NCI-H187 (cell line): ENCODE results near the gene RNF144B.

Source experiments
- DNase-seq, 2 experiments: peaks; one replicate each; lab custom pipeline; 2025; lab: John Stamatoyannopoulos, UW

The RNF144B gene

GRCh38 chr6:18488004-18488403 is 100.9 kb downstream of the RNF144B start:
- DNase-seq: no peak

GRCh38 chr6:18488526-18489270 is 101.5 kb downstream of the RNF144B start:
- no peak for DNase-seq

- DNase-seq: no peak
These were observed 102.2 kb downstream of the RNF144B start for GRCh38 chr6:18489335-18489734.

DNA sequence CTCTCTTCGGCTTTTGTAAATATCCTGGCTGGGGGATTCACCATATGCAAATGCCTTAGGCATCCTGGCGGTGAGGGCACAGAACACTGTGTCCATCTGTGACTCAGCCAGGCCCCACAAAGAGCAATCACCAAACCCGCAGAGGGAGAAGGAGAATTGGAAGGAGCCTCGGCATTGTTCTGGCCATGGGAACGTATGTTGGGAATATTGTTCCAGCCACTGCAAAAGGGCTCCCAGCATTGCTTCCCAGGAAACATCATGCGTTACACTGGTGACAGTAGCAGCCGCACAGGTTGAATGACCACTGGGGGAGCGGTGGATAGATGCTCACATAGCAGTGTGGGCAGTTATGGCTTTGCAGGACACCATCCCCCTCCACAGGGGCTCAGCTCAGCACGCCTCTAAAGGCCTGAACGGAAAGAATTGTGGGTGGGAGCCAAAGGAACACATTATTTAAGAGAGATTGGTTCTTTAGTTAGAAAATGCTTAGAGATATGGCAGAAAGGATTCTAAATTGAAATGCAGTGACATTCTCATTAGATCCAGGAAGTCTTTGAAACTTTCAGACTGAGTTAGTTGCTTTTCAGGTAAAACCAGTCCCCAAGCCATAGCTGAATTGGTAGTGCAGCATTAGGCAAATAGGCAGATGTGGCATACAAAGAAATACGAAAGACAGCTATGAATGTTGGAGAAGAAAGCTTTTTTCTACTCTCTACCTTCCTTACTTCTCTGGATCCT is 104.3 kb downstream of the RNF144B start:
- no peak for DNase-seq

DNA sequence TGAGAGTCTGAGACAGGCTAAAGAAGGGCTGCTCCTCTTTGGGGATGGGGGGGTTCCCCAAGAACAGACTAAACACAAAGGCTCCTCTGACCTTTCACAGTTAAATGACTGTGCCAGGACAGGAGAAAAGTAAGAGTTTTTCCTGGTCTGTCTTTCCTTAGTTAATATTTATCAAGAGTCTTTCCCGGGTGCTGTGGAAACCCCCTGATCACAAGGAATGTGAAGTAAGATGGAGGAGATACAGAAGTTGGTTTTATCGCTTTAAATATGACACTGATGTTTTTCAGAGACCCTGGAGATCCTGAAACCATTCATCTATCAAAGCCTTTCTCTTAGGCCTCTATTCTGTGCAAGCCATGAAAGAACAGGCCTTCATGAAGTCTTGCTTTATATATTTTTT is 105.8 kb downstream of the RNF144B start:
- no peak for DNase-seq

DNA sequence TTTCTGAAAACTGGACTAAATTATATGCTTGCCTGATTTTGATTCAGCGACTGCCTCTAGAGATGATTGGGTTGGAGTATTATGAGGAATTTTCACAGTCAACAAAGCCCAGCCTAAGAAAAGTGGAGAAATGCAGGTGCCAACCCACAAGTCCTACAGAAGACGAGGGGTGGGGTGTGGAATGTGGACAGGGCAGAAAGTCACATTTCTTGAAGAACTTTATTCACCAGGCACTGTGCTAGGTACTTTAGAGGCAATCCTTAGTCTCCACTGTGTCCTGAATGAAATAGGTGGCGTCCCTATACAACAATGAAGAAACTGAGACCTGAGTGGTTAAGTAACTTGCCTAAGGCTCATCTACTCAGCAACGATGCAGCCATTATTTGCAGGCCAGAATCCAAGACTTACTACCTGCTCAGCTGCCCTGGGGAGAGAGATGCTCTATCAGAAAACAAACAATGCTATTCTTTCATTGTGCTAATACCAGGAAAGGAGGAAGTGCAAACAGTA is 106.3 kb downstream of the RNF144B start:
- no peak for DNase-seq

GRCh38 chr6:18493925-18494324 is 106.8 kb downstream of the RNF144B start:
- no peak for DNase-seq

GRCh38 chr6:18495236-18495635 is 108.1 kb downstream of the RNF144B start:
- no peak for DNase-seq

GRCh38 chr6:18496462-18496861 is 109.3 kb downstream of the RNF144B start:
- DNase-seq: no peak

GRCh38 chr6:18497006-18497405 is 109.9 kb downstream of the RNF144B start:
- no peak for DNase-seq

- no peak for DNase-seq
These were observed 111.3 kb downstream of the RNF144B start for GRCh38 chr6:18498408-18498807.

DNA sequence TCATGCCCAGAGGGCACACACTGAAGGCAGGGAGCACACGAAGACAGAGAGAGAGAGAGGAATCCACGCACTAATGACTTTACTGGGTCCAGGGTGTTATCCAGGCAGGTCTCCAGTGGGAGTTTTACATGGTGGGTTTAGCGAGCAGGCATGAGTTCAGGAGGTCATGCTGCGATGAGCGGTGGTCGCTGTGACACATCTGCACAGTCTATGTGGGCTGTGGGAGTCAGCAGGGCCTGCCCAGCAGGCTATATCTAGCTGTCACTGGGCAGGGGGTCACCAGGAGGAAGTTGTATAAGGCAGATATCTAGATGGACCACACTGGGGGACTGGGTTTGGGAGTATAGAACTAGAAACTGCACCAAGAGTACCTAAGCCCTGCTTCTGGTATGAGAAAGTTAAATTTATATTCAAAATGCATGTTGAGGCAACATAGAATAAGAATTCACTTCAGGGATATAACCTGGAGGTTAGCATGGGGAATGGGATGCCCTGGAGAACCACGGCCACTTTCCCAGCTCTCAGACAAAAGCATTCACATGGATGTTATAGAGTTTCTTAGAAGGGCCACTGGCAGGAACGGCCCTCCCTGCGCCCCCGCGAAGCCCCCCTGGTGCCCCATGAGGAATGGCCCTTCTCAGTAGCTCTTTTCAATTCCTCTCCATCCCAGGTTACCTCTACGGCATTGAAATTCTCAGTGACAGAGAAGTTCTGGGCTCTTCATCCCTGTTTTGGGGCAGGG is 113.9 kb downstream of the RNF144B start:
- no peak for DNase-seq

- no peak for DNase-seq
These were observed 114.5 kb downstream of the RNF144B start for GRCh38 chr6:18501663-18502013.

- no peak for DNase-seq
These were observed 116.0 kb downstream of the RNF144B start for GRCh38 chr6:18503206-18503592.

GRCh38 chr6:18503593-18504231 is 116.6 kb downstream of the RNF144B start:
- DNase-seq: peak in 1 of 2 experiments; percentile 32

GRCh38 chr6:18504232-18504596 is 117.1 kb downstream of the RNF144B start:
- DNase-seq: no peak

GRCh38 chr6:18506382-18507017 is 119.3 kb downstream of the RNF144B start:
- DNase-seq: no peak

GRCh38 chr6:18507018-18507415 is 119.9 kb downstream of the RNF144B start:
- DNase-seq: no peak

DNA sequence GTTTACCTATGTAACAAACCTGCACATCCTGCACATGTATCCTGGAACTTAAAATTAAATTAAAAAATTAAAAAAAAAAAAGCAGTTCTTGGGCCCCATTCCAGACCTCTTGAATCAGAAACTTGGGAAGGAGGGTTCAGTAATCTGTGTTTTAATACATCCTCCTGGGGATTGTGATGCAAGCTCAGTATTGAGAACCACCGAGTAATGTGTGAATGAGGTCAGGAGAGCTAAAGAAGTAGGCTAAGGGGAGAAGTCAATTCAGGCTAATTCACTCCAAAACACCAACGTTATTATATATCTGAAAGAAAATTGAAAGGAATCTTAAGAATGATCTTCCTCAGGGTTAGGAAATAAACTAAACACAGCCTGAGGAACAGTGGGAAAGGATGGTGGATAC is 120.4 kb downstream of the RNF144B start:
- no peak for DNase-seq

GRCh38 chr6:18509871-18510643 is 122.9 kb downstream of the RNF144B start:
- DNase-seq: no peak

GRCh38 chr6:18510644-18511033 is 123.5 kb downstream of the RNF144B start:
- no peak for DNase-seq
